ENCODE results near the gene FRMD6.
A peak's percentile ranks its signal among the peaks of the same experiment; 100 is the strongest.

FRMD6 gene

DNA sequence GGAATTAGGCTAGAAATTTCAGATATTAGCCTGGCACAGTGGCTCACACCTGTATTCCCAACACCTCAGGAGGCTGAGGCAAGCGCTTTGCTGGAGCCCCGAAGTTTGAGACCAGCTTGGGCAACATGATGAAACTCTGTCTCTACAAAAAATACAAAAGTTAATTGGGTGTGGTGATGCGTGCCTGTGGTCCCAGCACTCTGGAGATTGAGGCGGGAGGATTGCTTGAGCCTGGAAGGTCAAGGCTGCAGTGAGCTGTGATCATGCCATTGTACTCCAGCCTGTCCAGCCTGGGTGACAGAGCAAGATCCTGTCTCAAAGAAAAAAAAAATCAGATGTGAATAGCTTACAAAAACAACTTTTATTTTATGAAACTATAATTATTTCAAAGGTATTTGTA is 15.1 kb downstream of the FRMD6 start:
- ATAC-seq: no peak
- TF ChIP-seq ISL1 (CRISPR knock-in tag; IDR thresholded peaks at IDR 0.05) (no peak), OSR1 (CRISPR knock-in tag; IDR thresholded peaks at IDR 0.05) (no peak), ZC3H10 (CRISPR knock-in tag; IDR thresholded peaks at IDR 0.05) (no peak)
- TF ChIP-seq, protein P1, sequence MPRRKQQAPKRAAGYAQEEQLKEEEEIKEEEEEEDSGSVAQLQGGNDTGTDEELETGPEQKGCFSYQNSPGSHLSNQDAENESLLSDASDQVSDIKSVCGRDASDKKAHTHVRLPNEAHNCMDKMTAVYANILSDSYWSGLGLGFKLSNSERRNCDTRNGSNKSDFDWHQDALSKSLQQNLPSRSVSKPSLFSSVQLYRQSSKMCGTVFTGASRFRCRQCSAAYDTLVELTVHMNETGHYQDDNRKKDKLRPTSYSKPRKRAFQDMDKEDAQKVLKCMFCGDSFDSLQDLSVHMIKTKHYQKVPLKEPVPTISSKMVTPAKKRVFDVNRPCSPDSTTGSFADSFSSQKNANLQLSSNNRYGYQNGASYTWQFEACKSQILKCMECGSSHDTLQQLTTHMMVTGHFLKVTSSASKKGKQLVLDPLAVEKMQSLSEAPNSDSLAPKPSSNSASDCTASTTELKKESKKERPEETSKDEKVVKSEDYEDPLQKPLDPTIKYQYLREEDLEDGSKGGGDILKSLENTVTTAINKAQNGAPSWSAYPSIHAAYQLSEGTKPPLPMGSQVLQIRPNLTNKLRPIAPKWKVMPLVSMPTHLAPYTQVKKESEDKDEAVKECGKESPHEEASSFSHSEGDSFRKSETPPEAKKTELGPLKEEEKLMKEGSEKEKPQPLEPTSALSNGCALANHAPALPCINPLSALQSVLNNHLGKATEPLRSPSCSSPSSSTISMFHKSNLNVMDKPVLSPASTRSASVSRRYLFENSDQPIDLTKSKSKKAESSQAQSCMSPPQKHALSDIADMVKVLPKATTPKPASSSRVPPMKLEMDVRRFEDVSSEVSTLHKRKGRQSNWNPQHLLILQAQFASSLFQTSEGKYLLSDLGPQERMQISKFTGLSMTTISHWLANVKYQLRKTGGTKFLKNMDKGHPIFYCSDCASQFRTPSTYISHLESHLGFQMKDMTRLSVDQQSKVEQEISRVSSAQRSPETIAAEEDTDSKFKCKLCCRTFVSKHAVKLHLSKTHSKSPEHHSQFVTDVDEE (CRISPR knock-in tag; IDR thresholded peaks at IDR 0.05): no peak

DNA sequence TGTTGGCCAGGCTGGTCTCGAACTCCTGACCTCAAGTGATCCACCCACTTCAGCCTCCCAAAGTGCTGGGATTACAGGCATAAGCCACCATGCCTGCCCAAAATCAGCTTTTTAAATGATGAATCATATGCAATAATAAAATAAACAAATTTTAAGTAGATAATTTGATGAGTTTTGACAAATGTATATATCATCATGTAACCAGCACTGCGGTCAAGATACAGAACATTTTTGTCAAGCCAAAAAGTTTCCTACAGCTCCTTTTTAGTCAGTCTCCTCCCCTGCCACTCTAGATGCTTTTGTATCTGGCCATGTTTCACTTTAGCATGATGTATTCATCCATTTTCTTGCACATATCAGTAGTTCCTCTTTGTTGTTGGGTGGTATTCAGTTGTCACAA is 17.2 kb downstream of the FRMD6 start:
- ATAC-seq: no peak; the same call in 2 of the 3 replicates

GRCh38 chr14:51674294-51675002 is 22.7 kb downstream of the FRMD6 start:
- peak; percentile 57 for ATAC-seq
- no peak for TF ChIP-seq ZNF565 (CRISPR knock-in tag; conservative IDR thresholded peaks at IDR 0.05; ENCODE audit: low read depth)
- TF ChIP-seq ESRRG (CRISPR knock-in tag; IDR thresholded peaks at IDR 0.05): no peak
- no peak for TF ChIP-seq ZNF70 (CRISPR knock-in tag; IDR thresholded peaks at IDR 0.05)
- TF ChIP-seq, protein P2, sequence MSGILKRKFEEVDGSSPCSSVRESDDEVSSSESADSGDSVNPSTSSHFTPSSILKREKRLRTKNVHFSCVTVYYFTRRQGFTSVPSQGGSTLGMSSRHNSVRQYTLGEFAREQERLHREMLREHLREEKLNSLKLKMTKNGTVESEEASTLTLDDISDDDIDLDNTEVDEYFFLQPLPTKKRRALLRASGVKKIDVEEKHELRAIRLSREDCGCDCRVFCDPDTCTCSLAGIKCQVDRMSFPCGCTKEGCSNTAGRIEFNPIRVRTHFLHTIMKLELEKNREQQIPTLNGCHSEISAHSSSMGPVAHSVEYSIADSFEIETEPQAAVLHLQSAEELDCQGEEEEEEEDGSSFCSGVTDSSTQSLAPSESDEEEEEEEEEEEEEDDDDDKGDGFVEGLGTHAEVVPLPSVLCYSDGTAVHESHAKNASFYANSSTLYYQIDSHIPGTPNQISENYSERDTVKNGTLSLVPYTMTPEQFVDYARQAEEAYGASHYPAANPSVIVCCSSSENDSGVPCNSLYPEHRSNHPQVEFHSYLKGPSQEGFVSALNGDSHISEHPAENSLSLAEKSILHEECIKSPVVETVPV (CRISPR knock-in tag; IDR thresholded peaks at IDR 0.05): no peak
- TF ChIP-seq, protein P1 (CRISPR knock-in tag; IDR thresholded peaks at IDR 0.05): no peak
- TF ChIP-seq, protein P3, sequence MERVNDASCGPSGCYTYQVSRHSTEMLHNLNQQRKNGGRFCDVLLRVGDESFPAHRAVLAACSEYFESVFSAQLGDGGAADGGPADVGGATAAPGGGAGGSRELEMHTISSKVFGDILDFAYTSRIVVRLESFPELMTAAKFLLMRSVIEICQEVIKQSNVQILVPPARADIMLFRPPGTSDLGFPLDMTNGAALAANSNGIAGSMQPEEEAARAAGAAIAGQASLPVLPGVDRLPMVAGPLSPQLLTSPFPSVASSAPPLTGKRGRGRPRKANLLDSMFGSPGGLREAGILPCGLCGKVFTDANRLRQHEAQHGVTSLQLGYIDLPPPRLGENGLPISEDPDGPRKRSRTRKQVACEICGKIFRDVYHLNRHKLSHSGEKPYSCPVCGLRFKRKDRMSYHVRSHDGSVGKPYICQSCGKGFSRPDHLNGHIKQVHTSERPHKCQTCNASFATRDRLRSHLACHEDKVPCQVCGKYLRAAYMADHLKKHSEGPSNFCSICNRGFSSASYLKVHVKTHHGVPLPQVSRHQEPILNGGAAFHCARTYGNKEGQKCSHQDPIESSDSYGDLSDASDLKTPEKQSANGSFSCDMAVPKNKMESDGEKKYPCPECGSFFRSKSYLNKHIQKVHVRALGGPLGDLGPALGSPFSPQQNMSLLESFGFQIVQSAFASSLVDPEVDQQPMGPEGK (CRISPR knock-in tag; IDR thresholded peaks at IDR 0.05; ENCODE audit: borderline replicate concordance): no peak
- TF ChIP-seq BACH2 (CRISPR knock-in tag; IDR thresholded peaks at IDR 0.05; ENCODE audit: borderline replicate concordance): no peak
- no peak for TF ChIP-seq TOX (CRISPR knock-in tag; IDR thresholded peaks at IDR 0.05; ENCODE audit: borderline replicate concordance)

More for the DNA sequence above, 17.2 kb downstream of the FRMD6 start:
- TF ChIP-seq, protein P4, sequence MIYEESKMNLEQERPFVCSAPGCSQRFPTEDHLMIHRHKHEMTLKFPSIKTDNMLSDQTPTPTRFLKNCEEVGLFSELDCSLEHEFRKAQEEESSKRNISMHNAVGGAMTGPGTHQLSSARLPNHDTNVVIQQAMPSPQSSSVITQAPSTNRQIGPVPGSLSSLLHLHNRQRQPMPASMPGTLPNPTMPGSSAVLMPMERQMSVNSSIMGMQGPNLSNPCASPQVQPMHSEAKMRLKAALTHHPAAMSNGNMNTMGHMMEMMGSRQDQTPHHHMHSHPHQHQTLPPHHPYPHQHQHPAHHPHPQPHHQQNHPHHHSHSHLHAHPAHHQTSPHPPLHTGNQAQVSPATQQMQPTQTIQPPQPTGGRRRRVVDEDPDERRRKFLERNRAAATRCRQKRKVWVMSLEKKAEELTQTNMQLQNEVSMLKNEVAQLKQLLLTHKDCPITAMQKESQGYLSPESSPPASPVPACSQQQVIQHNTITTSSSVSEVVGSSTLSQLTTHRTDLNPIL (CRISPR knock-in tag; IDR thresholded peaks at IDR 0.05; ENCODE audit: low read depth): no peak
- peak; percentile 38; the same call in 1 of the 2 replicates for TF ChIP-seq ISL1 (CRISPR knock-in tag; IDR thresholded peaks at IDR 0.05)

DNA sequence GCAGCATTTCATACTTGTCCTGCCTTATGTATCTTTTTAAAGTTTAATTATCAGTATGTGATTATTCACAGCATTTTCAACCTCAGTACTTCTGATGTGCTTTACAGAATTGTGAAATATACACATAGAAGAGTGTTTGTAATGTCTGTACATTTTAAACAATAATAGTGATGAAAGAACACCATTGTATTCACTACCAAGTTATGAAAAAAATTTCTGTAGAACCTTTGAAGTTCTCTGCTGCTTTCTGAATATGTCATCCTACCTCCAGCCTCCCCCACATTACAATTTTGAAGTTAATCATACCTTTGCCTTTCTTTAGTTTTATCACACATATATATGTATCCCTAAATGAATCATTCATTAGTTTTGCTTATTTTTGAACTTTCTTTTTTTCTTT is 24.8 kb downstream of the FRMD6 start:
- no peak for ATAC-seq
- TF ChIP-seq POU6F1 (CRISPR knock-in tag; IDR thresholded peaks at IDR 0.05; ENCODE audit: borderline replicate concordance, low read depth) (no peak), TOX (CRISPR knock-in tag; IDR thresholded peaks at IDR 0.05; ENCODE audit: borderline replicate concordance) (no peak), PPARA (CRISPR knock-in tag; IDR thresholded peaks at IDR 0.05; ENCODE audit: borderline replicate concordance) (no peak), RARB (CRISPR knock-in tag; IDR thresholded peaks at IDR 0.05) (no peak), ZNF70 (CRISPR knock-in tag; IDR thresholded peaks at IDR 0.05) (no peak), TCF4 (CRISPR knock-in tag; IDR thresholded peaks at IDR 0.05; ENCODE audit: borderline replicate concordance) (no peak), ISL1 (CRISPR knock-in tag; IDR thresholded peaks at IDR 0.05) (no peak)
- TF ChIP-seq, protein P2 (CRISPR knock-in tag; IDR thresholded peaks at IDR 0.05): no peak
- TF ChIP-seq, protein P3 (CRISPR knock-in tag; IDR thresholded peaks at IDR 0.05; ENCODE audit: borderline replicate concordance): no peak
- TF ChIP-seq, protein P4 (CRISPR knock-in tag; IDR thresholded peaks at IDR 0.05; ENCODE audit: low read depth): no peak

Data from SK-N-SH treated with all-trans-retinoic acid at 6 μM for 48 hours (cell line).